Measurements from ENCODE around the gene PRIMPOL. TPM values are rescaled to one million over a fixed set of nuclear protein-coding genes. Genes with fewer than 3 reads are reported as not detected.
A peak's percentile ranks its signal among the peaks of the same experiment; 100 is the strongest.

The PRIMPOL gene
- total and polyA plus RNA-seq, 9 of the 15 experiments (the other 6 are each of a cell fraction or from before 2014, with no cell fraction given): 11.0 to 32.0 (median 16.1) TPM

GRCh38 chr4:184733654-184734524 lies 84.4 kb downstream of the PRIMPOL start, which contains the start of gene CENPU (continued):
- no peak for TF ChIP-seq ZNF778 (CRISPR knock-in tag; IDR thresholded peaks at IDR 0.05)
- TF ChIP-seq SP1 (CRISPR knock-in tag; IDR thresholded peaks at IDR 0.05): peak; percentile 99
- no peak for TF ChIP-seq THRB (CRISPR knock-in tag; conservative IDR thresholded peaks at IDR 0.05)
- TF ChIP-seq HDAC6 (IDR thresholded peaks at IDR 0.05; ENCODE audit: low read depth, low read length): no peak
- no peak for TF ChIP-seq ESRRB (CRISPR knock-in tag; IDR thresholded peaks at IDR 0.05; ENCODE audit: borderline replicate concordance)
- no peak for TF ChIP-seq TGIF2 (CRISPR knock-in tag; IDR thresholded peaks at IDR 0.05)
- TF ChIP-seq POLR2B (IDR thresholded peaks at IDR 0.05; ENCODE audit: low read depth, partially characterized antibody): peak; percentile 80
- TF ChIP-seq TBL1XR1 (IDR thresholded peaks at IDR 0.05; ENCODE audit: low read length in 2 of 2): peak; percentile 84 to 95; a peak in 3 of 4 replicates
- TF ChIP-seq EP400 (IDR thresholded peaks at IDR 0.05): peak; percentile 96
- no peak for TF ChIP-seq BRD9 (IDR thresholded peaks at IDR 0.05; ENCODE audit: low read depth, partially characterized antibody)
- TF ChIP-seq MYNN (IDR thresholded peaks at IDR 0.05): peak; percentile 79
- TF ChIP-seq MYNN (CRISPR knock-in tag; IDR thresholded peaks at IDR 0.05): no peak
- TF ChIP-seq SREBF2 (CRISPR knock-in tag; IDR thresholded peaks at IDR 0.05): no peak
- peak; percentile 89 for TF ChIP-seq EGR1 (conservative IDR thresholded peaks at IDR 0.05)
- no peak for TF ChIP-seq SMARCA5 (IDR thresholded peaks at IDR 0.05)
- no peak for TF ChIP-seq MEF2D (tag; conservative IDR thresholded peaks at IDR 0.05; ENCODE audit: low read depth)
- no peak for TF ChIP-seq KDM1A (IDR thresholded peaks at IDR 0.05)
- peak; percentile 68 for TF ChIP-seq ATF1 (CRISPR knock-in tag; IDR thresholded peaks at IDR 0.05)
- peak; percentile 89 for TF ChIP-seq ATF1 (tag; IDR thresholded peaks at IDR 0.05)
- TF ChIP-seq ZFP1 (CRISPR knock-in tag; IDR thresholded peaks at IDR 0.05): no peak
- peak; percentile 87 for TF ChIP-seq PHF8 (IDR thresholded peaks at IDR 0.05; ENCODE audit: borderline replicate concordance, low read length)
- 0 out of 2 replicates have a peak, but pooled peaks have one; percentile 34 for TF ChIP-seq CGGBP1 (CRISPR knock-in tag; IDR thresholded peaks at IDR 0.05)
- 0 out of 2 replicates have a peak, but pooled peaks have one; percentile 11 for TF ChIP-seq SMC3 (conservative IDR thresholded peaks at IDR 0.05; ENCODE audit: insufficient read depth, low read depth, low read length)
- peak; percentile 59; the same call in 1 of the 2 replicates for TF ChIP-seq NFE2 (IDR thresholded peaks at IDR 0.05; ENCODE audit: low read depth)
- TF ChIP-seq TRIM25 (IDR thresholded peaks at IDR 0.05; ENCODE audit: borderline replicate concordance): no peak
- TF ChIP-seq RHOXF2B (CRISPR knock-in tag; conservative IDR thresholded peaks at IDR 0.05): no peak
- TF ChIP-seq CREM (IDR thresholded peaks at IDR 0.05; ENCODE audit: low read depth): peak; percentile 94

All from K562 (cell line).